C4-2B (cell line): ENCODE measurements around the gene GRK6.

Source experiments
- CTCF ChIP-seq: fragments of 450-650 bp; conservative IDR thresholded peaks from 2 replicates; pipeline ENCODE4 v1.5.1; 2017; ENCODE audit warnings: mild to moderate bottlenecking
- ZFX ChIP-seq: fragments of 450-650 bp; IDR thresholded peaks from 2 replicates; pipeline ENCODE4 v1.6.1; 2017

DNA sequence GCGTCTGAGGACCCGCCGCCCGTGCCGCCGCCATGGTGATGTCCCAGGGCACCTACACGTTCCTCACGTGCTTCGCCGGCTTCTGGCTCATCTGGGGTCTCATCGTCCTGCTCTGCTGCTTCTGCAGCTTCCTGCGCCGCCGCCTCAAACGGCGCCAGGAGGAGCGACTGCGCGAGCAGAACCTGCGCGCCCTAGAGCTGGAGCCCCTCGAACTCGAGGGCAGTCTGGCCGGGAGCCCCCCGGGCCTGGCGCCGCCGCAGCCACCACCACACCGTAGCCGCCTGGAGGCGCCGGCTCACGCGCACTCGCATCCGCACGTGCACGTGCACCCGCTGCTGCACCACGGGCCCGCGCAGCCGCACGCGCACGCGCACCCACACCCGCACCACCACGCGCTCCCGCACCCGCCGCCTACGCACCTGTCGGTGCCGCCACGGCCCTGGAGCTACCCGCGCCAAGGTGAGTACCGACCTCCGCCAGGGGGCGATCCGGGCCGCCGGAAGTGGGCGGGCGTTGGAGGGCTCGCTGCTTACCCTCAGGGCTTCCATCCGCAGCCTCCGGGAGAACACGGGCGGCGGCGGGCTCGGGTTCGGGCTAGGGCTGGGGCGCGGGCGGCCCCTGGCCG lies 28.7 kb downstream of the GRK6 start:
- TF ChIP-seq CTCF (no peak; the same call in none of the 2 replicates), ZFX (no peak)
